K562 (cell line): ENCODE results near the gene DCLK3. TPM values are rescaled to one million over a fixed set of nuclear protein-coding genes. Genes with fewer than 3 reads are reported as not detected.

Experiments
- ATAC-seq: fragments of 200-7000 bp; cut with Tn5 transposase; 3 replicates; pipeline ENCODE4 v1.9.1; 2020; ENCODE audit warnings: moderate library complexity
- BruUV-seq: library from RNA; stranded (reverse); fragments of 400-500 nt; replicated peaks from 2 replicates; lab custom pipeline; 2021; lab: Mats Ljungman, UMichigan
- CTCF ChIA-PET: fragments of 300-600 bp; formaldehyde crosslinking; extraction: SDS; loops from one replicate; lab custom pipeline; 2021; ENCODE audit warnings: low intra/inter-chr PET ratio; lab: Yijun Ruan, JAX
- POLR2A ChIA-PET: fragments of 300-600, 350-650 bp; sonication (Branson Sonifier 250); formaldehyde crosslinking; extraction: SDS; loops from one replicate; lab custom pipeline; 2021; ENCODE audit warnings: antibody characterized with exemption, inconsistent platforms; lab: Yijun Ruan, JAX
- DNase-seq, 4 experiments: peaks; one replicate each; pipeline versions ENCODE4 v3.0.0 to v3.0.0-alpha.2; 2011 to 2018; ENCODE audit warnings: low spot score in 3 of 4, mixed read lengths in 3 of 4; ENCODE audit errors: extremely low read depth in 1 of 4
- FAIRE-seq: peaks from 2 replicates; lab custom pipeline; 2011; peaks lifted over from hg19 to GRCh38; lab: Jason Lieb, UNC
- H2AFZ ChIP-seq: 2 replicates; pipeline ENCODE4 v1.6.0; 2011; ENCODE audit warnings: low read depth, low read length, control low read depth, inconsistent platforms
- H3K27ac ChIP-seq: fragments of 200-600 bp; 3 replicates; pipeline ENCODE4 v1.8.0; 2011; ENCODE audit warnings: low read depth, mild to moderate bottlenecking, control low read depth, inconsistent platforms, low read length, moderate library complexity, mixed read lengths; ENCODE audit errors: extremely low read depth
- H3K27me3 ChIP-seq, 2 experiments: fragments of 300-600 bp in 1 of 2; 2 replicates in 1 of 2; 3 replicates in 1 of 2; pipeline versions ENCODE4 v1.6.0 to v1.8.0; 2011; ENCODE audit warnings: inconsistent platforms in 2 of 2, low read length in 2 of 2, mild to moderate bottlenecking in 1 of 2, mixed read lengths in 1 of 2, moderate library complexity in 1 of 2; ENCODE audit not compliant: control insufficient read depth in 2 of 2, insufficient read depth in 2 of 2
- H3K36me3 ChIP-seq: fragments of 300-600 bp; 3 replicates; pipeline ENCODE4 v1.8.0; 2011; ENCODE audit warnings: mild to moderate bottlenecking, low read length, inconsistent platforms; ENCODE audit not compliant: control insufficient read depth, insufficient read depth
- H3K4me1 ChIP-seq, 2 experiments: fragments of 200-600 bp in 1 of 2; replicated peaks in 1 of 2; 2 replicates in 1 of 2; 3 replicates in 1 of 2; pipeline versions ENCODE4 v1.5.1 to v1.8.0; 2011; ENCODE audit warnings: inconsistent platforms in 2 of 2, low read length in 2 of 2, mild to moderate bottlenecking in 1 of 2, mixed read lengths in 1 of 2, moderate library complexity in 1 of 2; ENCODE audit not compliant: control insufficient read depth in 2 of 2, insufficient read depth in 2 of 2
- H3K4me2 ChIP-seq: 2 replicates; pipeline ENCODE4 v1.6.1; 2011; ENCODE audit warnings: low read length, control low read depth, inconsistent platforms, mixed read lengths; ENCODE audit not compliant: insufficient read depth
- H3K4me3 ChIP-seq: fragments of 200-600 bp; sonication (generic), shearing (Covaris generic); 2 replicates; pipeline ENCODE4 v1.5.1; 2016; ENCODE audit warnings: control low read depth, inconsistent platforms
- H3K79me2 ChIP-seq: fragments of 200-600 bp; 3 replicates; pipeline ENCODE4 v1.8.0; 2011; ENCODE audit warnings: low read length, inconsistent platforms; ENCODE audit not compliant: control insufficient read depth, insufficient read depth
- H3K9ac ChIP-seq, 2 experiments: 2 replicates each; pipeline versions ENCODE4 v1.6.0 to v1.6.1; 2011; ENCODE audit warnings: low read depth in 2 of 2, low read length in 2 of 2, control low read depth in 1 of 2, inconsistent platforms in 1 of 2, mild to moderate bottlenecking in 1 of 2, mixed read lengths in 1 of 2; ENCODE audit not compliant: insufficient read depth in 1 of 2
- H3K9me1 ChIP-seq: one replicate; pipeline ENCODE4 v1.6.0; 2011; ENCODE audit warnings: inconsistent platforms, mild to moderate bottlenecking, low read length, moderate library complexity; ENCODE audit not compliant: control insufficient read depth, insufficient read depth
- H3K9me3 ChIP-seq: replicated peaks from 2 replicates; pipeline ENCODE4 v1.5.1; 2011; ENCODE audit warnings: low read depth, low read length, inconsistent platforms; ENCODE audit not compliant: control insufficient read depth, insufficient read depth
- H4K20me1 ChIP-seq: replicated peaks from 2 replicates; pipeline ENCODE4 v1.6.1; 2011; ENCODE audit warnings: low read length, inconsistent platforms, mixed read lengths; ENCODE audit not compliant: control insufficient read depth, insufficient read depth
- ETV1 ChIP-seq: fragments of 450-650 bp; conservative IDR thresholded peaks from 2 replicates; pipeline ENCODE4 v1.6.1; 2016; ENCODE audit warnings: missing genetic modification characterization, control low read depth, low read depth, missing compliant biosample characterization
- RAD21 ChIP-seq, 2 experiments: fragments of 250-450 bp in 1 of 2; fragments of 450-650 bp in 1 of 2; sonication (Bioruptor Pico) in 1 of 2; formaldehyde crosslinking in 1 of 2; IDR thresholded peaks in 1 of 2; conservative IDR thresholded peaks in 1 of 2; 2 replicates each; pipeline versions ENCODE4 v1.4.0 to v1.8.0; 2020 to 2022; ENCODE audit warnings: mild to moderate bottlenecking in 2 of 2, moderate library complexity in 1 of 2
- SMC3 ChIP-seq: conservative IDR thresholded peaks from 2 replicates; pipeline ENCODE4 v1.6.1; 2011; ENCODE audit warnings: low read depth, low read length, improper control_type of control experiment; ENCODE audit not compliant: insufficient read depth
- SNRNP70 ChIP-seq: fragments of 200-400 bp; formaldehyde crosslinking; optimal IDR thresholded peaks from 2 replicates; pipeline ENCODE3; 2017; ENCODE audit warnings: low read depth, low read length
- WGBS: fragments of 100-300 bp; shearing (Covaris generic); methylation state at CpG from one replicate; pipeline ENCODE4 v1.1.6; 2016; ENCODE audit warnings: low coverage, mixed read lengths; ENCODE audit not compliant: insufficient coverage; ENCODE audit errors: missing lambda C conversion rate; 5-methylcytosine and 5-hydroxymethylcytosine counted together
- in situ Hi-C: fragments of 300-500 bp; cut with MboI; formaldehyde crosslinking; loops from 4 replicates; pipeline ENCODE4 v1.15.0; 2018; ENCODE audit warnings: inconsistent platforms, mixed read lengths
- intact Hi-C: fragments of 100-400 bp; cut with micrococcal nuclease; formaldehyde crosslinking; loops from 2 replicates; pipeline ENCODE4 v1.14.2; 2022
- polyA plus RNA-seq, 8 experiments: library from polyadenylated mRNA; depleted of rRNA in 4 of 8; stranded (reverse) in 5 of 8; unstranded in 3 of 8; fragments of >200 nt; fragmentation: Nextera tagmentation in 2 of 8; fragmentation: Illumina TruSeq in 1 of 8; extraction: Ambion mirVana in 2 of 8; extraction: Trizol in 1 of 8; gene quantifications; 2 replicates each; pipeline versions ENCODE4 v1.2.1 to v1.2.3, GENCODE V29; 2011 to 2014; ENCODE audit warnings: inconsistent platforms in 1 of 8, missing spikeins in 1 of 8
- total RNA-seq, 7 experiments: library from RNA; depleted of rRNA in 6 of 7; stranded (reverse); fragments of >200 nt in 6 of 7; fragmentation: Illumina TruSeq in 2 of 7; extraction: Trizol in 2 of 7; gene quantifications; 2 replicates each; pipeline versions ENCODE4 v1.2.1 to v1.2.3, GENCODE V29; 2011 to 2021; ENCODE audit warnings: low replicate concordance in 1 of 7
- TF ChIP-seq, protein P1 (sequence below), 3 experiments: IDR thresholded peaks in 2 of 3; conservative IDR thresholded peaks in 1 of 3; 2 replicates each; pipeline ENCODE4 v1.5.1; 2011 to 2012; ENCODE audit warnings: low read length in 3 of 3, mild to moderate bottlenecking in 3 of 3, control low read depth in 2 of 3, improper control_type of control experiment in 1 of 3, inconsistent platforms in 1 of 3, low read depth in 1 of 3, mixed read lengths in 1 of 3, moderate library complexity in 1 of 3; ENCODE audit not compliant: insufficient read depth in 2 of 3

DCLK3 gene
- total and polyA plus RNA-seq, 9 of the 15 experiments (the other 6 are each of a cell fraction or from before 2014, with no cell fraction given), result not detected

DNA sequence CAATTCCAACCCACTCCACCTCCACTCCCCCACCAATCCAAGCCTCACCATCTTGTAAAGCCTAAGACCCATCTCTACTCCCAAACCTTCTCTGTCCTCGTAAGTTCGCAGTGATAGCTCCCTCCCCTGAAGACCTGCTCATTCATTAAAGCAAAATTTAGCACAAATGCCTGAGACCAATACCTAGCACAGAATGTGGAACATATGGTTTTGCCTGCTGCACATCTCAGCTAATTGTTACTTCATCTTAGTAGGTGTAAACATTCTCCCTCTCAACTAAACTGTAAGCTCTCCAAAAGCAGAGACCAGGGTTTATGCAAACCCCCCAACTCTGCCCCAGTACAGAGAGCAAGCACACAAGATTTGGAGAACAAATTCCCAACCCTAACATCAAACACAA lies 20.5 kb downstream of the DCLK3 start:
- H4K20me1 ChIP-seq, result no peaks in the 10 kb centered on the region
- no peaks in the 10 kb centered on the region for H3K36me3 ChIP-seq
- H3K9me1 ChIP-seq, result no peaks in the 10 kb centered on the region
- no peak overlapping the region for H3K4me3 ChIP-seq
- intact Hi-C loops, result no loop called here
- no peak overlapping the region for H3K27ac ChIP-seq
- ATAC-seq (no peak), DNase-seq (no peak), FAIRE-seq (no peak)
- H2AFZ ChIP-seq, result no peak overlapping the region
- WGBS, result 6% methylated on average over 2 of the region's 2 CpGs
- no peaks in the 10 kb centered on the region for H3K9me3 ChIP-seq
- ChIA-PET CTCF (no interaction called here), POLR2A (interaction anchor here (0.6 to 1.7 kb wide), 3 partner anchors 9 to 37 kb away, joined by 3 to 6 read pairs (median 5); no protein-coding TSS in a partner anchor)
- H3K9ac ChIP-seq, result no peak overlapping the region
- in situ Hi-C loops, result loop anchor here (10.0 to 25.0 kb wide), 2 partner anchors 118 to 1031 kb away; no protein-coding TSS in a partner anchor
- H3K4me2 ChIP-seq, result no peak overlapping the region
- peaks cover 0 to 10% of the 10 kb centered on the region in 2 experiments; a peak in 2 of 5 replicates for H3K27me3 ChIP-seq
- no peaks in the 10 kb centered on the region for H3K4me1 ChIP-seq
- no TSS peak for BruUV-seq
- no peaks in the 10 kb centered on the region for H3K79me2 ChIP-seq
- TF ChIP-seq SNRNP70, result no peak

DNA sequence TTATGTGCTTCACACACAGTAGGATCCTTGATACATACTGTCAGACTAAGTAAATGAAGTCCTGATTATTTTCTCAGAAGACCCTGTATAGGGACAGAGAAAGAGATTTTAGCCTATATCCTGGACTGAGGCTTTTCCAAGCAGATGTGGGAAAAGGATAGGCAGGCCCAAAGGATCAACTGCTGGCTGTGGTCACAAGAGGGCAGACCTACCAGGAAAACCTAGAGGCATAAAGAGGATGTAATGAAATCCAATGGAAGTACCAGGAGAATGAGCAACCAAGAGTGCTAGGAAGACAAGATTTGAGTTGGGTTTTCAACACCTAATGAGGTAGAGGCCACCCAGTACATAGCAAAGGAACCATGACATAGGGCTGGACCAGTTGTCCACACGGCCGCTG lies 23.1 kb downstream of the DCLK3 start:
- Histone ChIP-seq H3K9me1 (no peaks in the 10 kb centered on the region), H3K4me2 (no peak overlapping the region), H3K36me3 (no peaks in the 10 kb centered on the region), H3K9me3 (no peaks in the 10 kb centered on the region), H3K27ac (no peak overlapping the region), H3K79me2 (no peaks in the 10 kb centered on the region), H4K20me1 (no peaks in the 10 kb centered on the region), H3K9ac (no peak overlapping the region), H3K4me3 (no peak overlapping the region), H3K27me3 (peaks cover 5 to 20% of the 10 kb centered on the region in 2 experiments; a peak in 4 of 5 replicates), H2AFZ (no peak overlapping the region), H3K4me1 (peaks cover 0 to 3% of the 10 kb centered on the region in 2 experiments; a peak in 1 of 5 replicates)
- intact Hi-C loops (no loop called here), in situ Hi-C loops (loop anchor here (10.0 to 25.0 kb wide), 2 partner anchors 121 to 1034 kb away; no protein-coding TSS in a partner anchor)
- DNase-seq (no peak), ATAC-seq (0 out of 3 replicates have a peak, but pooled peaks have one; percentile 26), FAIRE-seq (no peak)
- TF ChIP-seq, protein P1, sequence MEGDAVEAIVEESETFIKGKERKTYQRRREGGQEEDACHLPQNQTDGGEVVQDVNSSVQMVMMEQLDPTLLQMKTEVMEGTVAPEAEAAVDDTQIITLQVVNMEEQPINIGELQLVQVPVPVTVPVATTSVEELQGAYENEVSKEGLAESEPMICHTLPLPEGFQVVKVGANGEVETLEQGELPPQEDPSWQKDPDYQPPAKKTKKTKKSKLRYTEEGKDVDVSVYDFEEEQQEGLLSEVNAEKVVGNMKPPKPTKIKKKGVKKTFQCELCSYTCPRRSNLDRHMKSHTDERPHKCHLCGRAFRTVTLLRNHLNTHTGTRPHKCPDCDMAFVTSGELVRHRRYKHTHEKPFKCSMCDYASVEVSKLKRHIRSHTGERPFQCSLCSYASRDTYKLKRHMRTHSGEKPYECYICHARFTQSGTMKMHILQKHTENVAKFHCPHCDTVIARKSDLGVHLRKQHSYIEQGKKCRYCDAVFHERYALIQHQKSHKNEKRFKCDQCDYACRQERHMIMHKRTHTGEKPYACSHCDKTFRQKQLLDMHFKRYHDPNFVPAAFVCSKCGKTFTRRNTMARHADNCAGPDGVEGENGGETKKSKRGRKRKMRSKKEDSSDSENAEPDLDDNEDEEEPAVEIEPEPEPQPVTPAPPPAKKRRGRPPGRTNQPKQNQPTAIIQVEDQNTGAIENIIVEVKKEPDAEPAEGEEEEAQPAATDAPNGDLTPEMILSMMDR (IDR thresholded peaks at IDR 0.05 in 2 of 3, conservative IDR thresholded peaks at IDR 0.05 in 1 of 3; ENCODE audit: insufficient read depth in 2 of 3, low read depth in 1 of 3, low read length in 3 of 3), result peak; percentile 2 to 44 (median 27); a peak in 2 of 6 replicates
- TF ChIP-seq SMC3 (0 out of 2 replicates have a peak, but pooled peaks have one; percentile 25), ETV1 (no peak), RAD21 (CRISPR knock-in tag; conservative IDR thresholded peaks at IDR 0.05 in 1 of 2, IDR thresholded peaks at IDR 0.05 in 1 of 2) (peak in 1 of 2 experiments; percentile 29; a peak in 2 of 4 replicates)
- BruUV-seq, result no TSS peak
- ChIA-PET POLR2A (no interaction called here), CTCF (interaction anchor here (1.0 kb wide), 1 partner anchor 217 kb away, joined by 4 read pairs; no protein-coding TSS in a partner anchor)
- 4% methylated on average over 2 of the region's 2 CpGs for WGBS
